Erythroblast (primary cell): ENCODE data around the gene GMNN.

Source experiments
- GATA1 ChIP-seq: IDR thresholded peaks from 2 replicates; pipeline ENCODE4 v1.6.1; 2011; ENCODE audit warnings: low read depth, mild to moderate bottlenecking, control low read depth, low read length, moderate library complexity
- POLR2A ChIP-seq: IDR thresholded peaks from 2 replicates; pipeline ENCODE4 v1.6.1; 2011; ENCODE audit warnings: mild to moderate bottlenecking, low read length

DNA sequence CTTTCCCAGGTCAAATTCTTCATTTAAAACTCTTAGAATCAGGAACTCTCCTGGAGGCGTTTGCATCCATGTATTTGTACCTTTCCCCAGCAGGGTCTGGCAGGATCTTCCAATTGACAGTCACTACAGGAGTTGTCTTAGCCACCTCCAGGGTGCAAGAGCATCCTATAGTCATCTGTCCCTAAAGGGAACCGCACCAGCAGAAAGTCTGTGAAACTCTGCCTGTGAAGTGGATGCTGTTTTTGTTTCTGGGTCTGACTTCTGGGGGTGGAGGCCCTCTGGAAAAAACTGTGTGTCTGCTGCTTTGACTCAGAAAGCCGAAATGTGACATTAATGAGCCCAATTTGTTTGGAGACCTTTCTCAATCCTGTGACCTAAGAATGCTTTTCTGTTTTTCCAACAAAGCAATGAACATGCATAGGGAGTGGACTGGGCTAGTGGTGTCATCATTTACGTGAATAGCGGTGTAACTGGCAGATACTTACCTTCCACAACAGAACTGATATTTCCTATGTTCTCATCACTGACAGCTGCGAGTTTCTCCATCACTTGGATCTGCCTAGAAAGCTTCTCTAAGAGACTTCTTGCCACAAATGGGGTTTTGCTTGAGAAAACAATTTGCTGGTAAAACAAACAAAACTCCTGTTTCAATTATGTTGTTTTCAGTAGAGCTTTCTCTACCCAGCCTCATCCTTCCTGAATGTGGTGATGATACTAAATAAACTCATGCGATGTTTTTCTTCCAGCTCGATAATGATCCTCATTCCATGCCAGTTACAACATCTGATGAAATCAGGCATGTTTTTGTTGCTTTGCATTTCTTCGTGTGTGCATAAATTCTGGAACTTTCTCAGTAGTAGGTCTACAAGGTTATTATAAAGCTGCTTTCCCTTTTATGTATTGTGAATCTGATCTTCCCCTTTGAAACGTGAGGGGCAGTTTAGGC is 57.3 kb downstream of the GMNN start:
- TF ChIP-seq POLR2A = no peak
- no peak for TF ChIP-seq GATA1
